SK-N-SH (cell line): Measurements from ENCODE around the gene ST7.

ENCODE experiments used
- CHD2 ChIP-seq: fragments of 150-350 bp; IDR thresholded peaks from 2 replicates; pipeline ENCODE4 v1.6.1; 2018; ENCODE audit warnings: low read length; ENCODE audit not compliant: partially characterized antibody
- EP300 ChIP-seq, 2 experiments: IDR thresholded peaks; 2 replicates each; pipeline versions ENCODE4 v1.4.0 to v1.6.1; 2012; ENCODE audit warnings: borderline replicate concordance in 1 of 2, low read depth in 1 of 2, low read length in 1 of 2
- EZH2phosphoT487 ChIP-seq: fragments of 200-600 bp; sonication (generic); IDR thresholded peaks from 2 replicates; pipeline ENCODE4 v1.6.1; 2017; ENCODE audit warnings: low read depth, mixed run types, mild to moderate bottlenecking, antibody characterized with exemption, moderate library complexity, borderline replicate concordance
- GATA2 ChIP-seq: sonication (generic); formaldehyde crosslinking; IDR thresholded peaks from 2 replicates; pipeline ENCODE4 v1.5.0; 2020; ENCODE audit warnings: mild to moderate bottlenecking, missing genetic modification reagents
- JUND ChIP-seq: IDR thresholded peaks from 2 replicates; pipeline ENCODE4 v1.4.0; 2012
- POLR2AphosphoS5 ChIP-seq: IDR thresholded peaks from 2 replicates; pipeline ENCODE4 v1.6.1; 2012; ENCODE audit warnings: low read depth, low read length
- SIN3A ChIP-seq: IDR thresholded peaks from 2 replicates; pipeline ENCODE4 v1.6.1; 2012; ENCODE audit warnings: low read depth, mild to moderate bottlenecking, low read length, moderate library complexity, borderline replicate concordance
- YY1 ChIP-seq: IDR thresholded peaks from 2 replicates; pipeline ENCODE4 v1.4.0; 2012; ENCODE audit warnings: low read depth, mild to moderate bottlenecking
- TF ChIP-seq, protein P1 (sequence below): fragments of 200-600 bp; sonication (generic); IDR thresholded peaks from 2 replicates; pipeline ENCODE4 v1.6.1; 2017; ENCODE audit warnings: antibody characterized with exemption, mild to moderate bottlenecking, moderate library complexity
- TF ChIP-seq, protein P2 (sequence below): IDR thresholded peaks from 2 replicates; pipeline ENCODE4 v1.4.0; 2012; ENCODE audit warnings: low read depth, borderline replicate concordance
- TF ChIP-seq, protein P3 (sequence below): IDR thresholded peaks from 2 replicates; pipeline ENCODE4 v1.4.0; 2012; ENCODE audit warnings: low read depth

DNA sequence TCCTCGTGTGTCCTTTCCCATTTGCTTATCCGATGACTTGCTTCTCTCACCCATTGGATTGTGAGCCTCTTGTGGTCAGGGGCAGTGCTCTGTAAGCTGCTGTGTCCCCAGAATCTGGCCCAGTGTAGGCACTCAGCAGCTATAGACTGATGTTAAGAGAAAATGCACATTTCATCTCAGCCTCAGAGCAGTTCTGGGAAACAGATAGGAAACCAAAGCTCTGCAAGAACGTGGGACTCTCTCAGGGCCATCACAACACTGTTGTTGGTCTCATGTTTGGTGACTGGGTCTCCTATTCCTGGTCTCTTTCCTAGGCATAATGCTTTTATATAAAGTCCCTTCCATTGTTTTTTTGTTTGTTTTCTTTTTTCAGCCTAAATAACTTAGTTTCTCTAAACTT, 141.2 kb downstream of the ST7 start:
- TF ChIP-seq CHD2 (no peak), GATA2 (CRISPR knock-in tag) (no peak), EP300 (IDR thresholded peaks at IDR 0.05; ENCODE audit: borderline replicate concordance in 1 of 2, low read depth in 1 of 2, low read length in 1 of 2) (no peak), YY1 (no peak), SIN3A (no peak), POLR2AphosphoS5 (no peak), EZH2phosphoT487 (no peak), JUND (no peak)
- TF ChIP-seq, protein P1, sequence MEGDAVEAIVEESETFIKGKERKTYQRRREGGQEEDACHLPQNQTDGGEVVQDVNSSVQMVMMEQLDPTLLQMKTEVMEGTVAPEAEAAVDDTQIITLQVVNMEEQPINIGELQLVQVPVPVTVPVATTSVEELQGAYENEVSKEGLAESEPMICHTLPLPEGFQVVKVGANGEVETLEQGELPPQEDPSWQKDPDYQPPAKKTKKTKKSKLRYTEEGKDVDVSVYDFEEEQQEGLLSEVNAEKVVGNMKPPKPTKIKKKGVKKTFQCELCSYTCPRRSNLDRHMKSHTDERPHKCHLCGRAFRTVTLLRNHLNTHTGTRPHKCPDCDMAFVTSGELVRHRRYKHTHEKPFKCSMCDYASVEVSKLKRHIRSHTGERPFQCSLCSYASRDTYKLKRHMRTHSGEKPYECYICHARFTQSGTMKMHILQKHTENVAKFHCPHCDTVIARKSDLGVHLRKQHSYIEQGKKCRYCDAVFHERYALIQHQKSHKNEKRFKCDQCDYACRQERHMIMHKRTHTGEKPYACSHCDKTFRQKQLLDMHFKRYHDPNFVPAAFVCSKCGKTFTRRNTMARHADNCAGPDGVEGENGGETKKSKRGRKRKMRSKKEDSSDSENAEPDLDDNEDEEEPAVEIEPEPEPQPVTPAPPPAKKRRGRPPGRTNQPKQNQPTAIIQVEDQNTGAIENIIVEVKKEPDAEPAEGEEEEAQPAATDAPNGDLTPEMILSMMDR: no peak
- TF ChIP-seq, protein P2, sequence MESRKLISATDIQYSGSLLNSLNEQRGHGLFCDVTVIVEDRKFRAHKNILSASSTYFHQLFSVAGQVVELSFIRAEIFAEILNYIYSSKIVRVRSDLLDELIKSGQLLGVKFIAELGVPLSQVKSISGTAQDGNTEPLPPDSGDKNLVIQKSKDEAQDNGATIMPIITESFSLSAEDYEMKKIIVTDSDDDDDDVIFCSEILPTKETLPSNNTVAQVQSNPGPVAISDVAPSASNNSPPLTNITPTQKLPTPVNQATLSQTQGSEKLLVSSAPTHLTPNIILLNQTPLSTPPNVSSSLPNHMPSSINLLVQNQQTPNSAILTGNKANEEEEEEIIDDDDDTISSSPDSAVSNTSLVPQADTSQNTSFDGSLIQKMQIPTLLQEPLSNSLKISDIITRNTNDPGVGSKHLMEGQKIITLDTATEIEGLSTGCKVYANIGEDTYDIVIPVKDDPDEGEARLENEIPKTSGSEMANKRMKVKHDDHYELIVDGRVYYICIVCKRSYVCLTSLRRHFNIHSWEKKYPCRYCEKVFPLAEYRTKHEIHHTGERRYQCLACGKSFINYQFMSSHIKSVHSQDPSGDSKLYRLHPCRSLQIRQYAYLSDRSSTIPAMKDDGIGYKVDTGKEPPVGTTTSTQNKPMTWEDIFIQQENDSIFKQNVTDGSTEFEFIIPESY: no peak
- TF ChIP-seq, protein P3, sequence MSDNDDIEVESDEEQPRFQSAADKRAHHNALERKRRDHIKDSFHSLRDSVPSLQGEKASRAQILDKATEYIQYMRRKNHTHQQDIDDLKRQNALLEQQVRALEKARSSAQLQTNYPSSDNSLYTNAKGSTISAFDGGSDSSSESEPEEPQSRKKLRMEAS: no peak
